GM12878 (cell line): Measurements from ENCODE around the gene NDUFV2. TPM values are rescaled to one million over a fixed set of nuclear protein-coding genes. Genes with fewer than 3 reads are reported as not detected.
A peak's percentile ranks its signal among the peaks of the same experiment; 100 is the strongest.

Experiments used
- ATAC-seq: fragments of 200-7000 bp; cut with Tn5 transposase; 3 replicates; pipeline ENCODE4 v1.9.1; 2020; ENCODE audit warnings: mild to moderate bottlenecking, moderate library complexity
- BruUV-seq: library from RNA; stranded (reverse); fragments of 400-500 nt; replicated peaks from 2 replicates; lab custom pipeline; 2021; lab: Mats Ljungman, UMichigan
- CTCF ChIA-PET: fragments of 300-600 bp; sonication (Branson Sonifier 250); formaldehyde crosslinking; extraction: SDS; loops from one replicate; lab custom pipeline; 2021; ENCODE audit warnings: inconsistent platforms; lab: Yijun Ruan, JAX
- POLR2A ChIA-PET: fragments of 350-600 bp; formaldehyde crosslinking; extraction: SDS; loops from one replicate; lab custom pipeline; 2021; ENCODE audit warnings: inconsistent platforms; lab: Charles Lee
- RAD21 ChIA-PET: fragments of 300-600 bp; sonication (Branson Sonifier 250); formaldehyde crosslinking; loops from one replicate; lab custom pipeline; 2023; ENCODE audit warnings: antibody characterized with exemption; ENCODE audit not compliant: unreplicated experiment; lab: Charles Lee
- SMC1A ChIA-PET: fragments of 300-600 bp; sonication (Branson Sonifier 250); formaldehyde crosslinking; loops from one replicate; lab custom pipeline; 2023; ENCODE audit not compliant: unreplicated experiment, uncharacterized antibody; lab: Charles Lee
- DNase-seq: peaks from one replicate; pipeline ENCODE4 v3.0.0-alpha.2; 2011; ENCODE audit warnings: low read depth, low spot score
- FAIRE-seq: peaks from 3 replicates; lab custom pipeline; 2011; peaks lifted over from hg19 to GRCh38; lab: Jason Lieb, UNC
- H2AFZ ChIP-seq: 2 replicates; pipeline ENCODE4 v1.6.0; 2011; ENCODE audit warnings: low read depth, low read length, control low read depth; ENCODE audit not compliant: control insufficient read depth
- H3K27ac ChIP-seq: 2 replicates; pipeline ENCODE4 v1.5.1; 2011; ENCODE audit warnings: control low read depth; ENCODE audit not compliant: control insufficient read depth, insufficient read depth
- H3K27me3 ChIP-seq, 2 experiments: replicated peaks in 1 of 2; 2 replicates each; pipeline versions ENCODE4 v1.6.0 to v1.6.1; 2011; ENCODE audit warnings: low read length in 1 of 2; ENCODE audit not compliant: control insufficient read depth in 2 of 2, insufficient read depth in 2 of 2
- H3K36me3 ChIP-seq, 2 experiments: 2 replicates each; pipeline ENCODE4 v1.5.1; 2011; ENCODE audit warnings: low read length in 1 of 2; ENCODE audit not compliant: control insufficient read depth in 2 of 2, insufficient read depth in 2 of 2
- H3K4me1 ChIP-seq: 2 replicates; pipeline ENCODE4 v1.6.1; 2011; ENCODE audit warnings: mild to moderate bottlenecking, low read length, moderate library complexity, mixed read lengths; ENCODE audit not compliant: control insufficient read depth, insufficient read depth
- H3K4me2 ChIP-seq: 2 replicates; pipeline ENCODE4 v1.6.0; 2011; ENCODE audit warnings: control low read depth; ENCODE audit not compliant: control insufficient read depth, insufficient read depth
- H3K4me3 ChIP-seq: fragments of 200-600 bp; sonication (generic); 2 replicates; pipeline ENCODE4 v1.5.1; 2016
- H3K79me2 ChIP-seq: 2 replicates; pipeline ENCODE4 v1.6.0; 2011; ENCODE audit warnings: low read length; ENCODE audit not compliant: control insufficient read depth, insufficient read depth
- H3K9ac ChIP-seq: 2 replicates; pipeline ENCODE4 v1.8.0; 2011; ENCODE audit warnings: low read length, control low read depth, mixed read lengths; ENCODE audit not compliant: control insufficient read depth, insufficient read depth
- H3K9me3 ChIP-seq: replicated peaks from 3 replicates; pipeline ENCODE4 v1.5.1; 2011; ENCODE audit warnings: mild to moderate bottlenecking, low read length; ENCODE audit not compliant: control insufficient read depth, insufficient read depth
- H4K20me1 ChIP-seq: 2 replicates; pipeline ENCODE4 v1.6.0; 2011; ENCODE audit not compliant: control insufficient read depth, insufficient read depth
- BACH1 ChIP-seq: fragments of 450-650 bp; IDR thresholded peaks from 2 replicates; pipeline ENCODE4 v1.6.1; 2017; ENCODE audit warnings: mild to moderate bottlenecking, borderline replicate concordance
- CBFB ChIP-seq: IDR thresholded peaks from 2 replicates; pipeline ENCODE4 v1.6.1; 2016; ENCODE audit warnings: antibody characterized with exemption, low read depth
- JUNB ChIP-seq: IDR thresholded peaks from 2 replicates; pipeline ENCODE4 v1.6.1; 2016; ENCODE audit warnings: antibody characterized with exemption, mild to moderate bottlenecking
- KDM1A ChIP-seq: fragments of 200-600 bp; sonication (generic); IDR thresholded peaks from 2 replicates; pipeline ENCODE4 v1.6.1; 2016; ENCODE audit warnings: borderline replicate concordance
- NFYB ChIP-seq: IDR thresholded peaks from 2 replicates; pipeline ENCODE4 v1.6.1; 2011; ENCODE audit warnings: low read depth, mild to moderate bottlenecking, low read length, improper control_type of control experiment, moderate library complexity; ENCODE audit not compliant: insufficient read depth
- NR2F1 ChIP-seq: fragments of 450-650 bp; conservative IDR thresholded peaks from 2 replicates; pipeline ENCODE4 v1.6.1; 2017; ENCODE audit warnings: mild to moderate bottlenecking
- RAD21 ChIP-seq: IDR thresholded peaks from 2 replicates; pipeline ENCODE4 v1.6.1; 2011; ENCODE audit warnings: mild to moderate bottlenecking, low read depth, low read length, moderate library complexity; ENCODE audit not compliant: insufficient read depth
- RCOR1 ChIP-seq: conservative IDR thresholded peaks from 2 replicates; pipeline ENCODE4 v1.6.1; 2012; ENCODE audit warnings: low read depth, low read length, improper control_type of control experiment
- RUNX3 ChIP-seq: IDR thresholded peaks from 2 replicates; pipeline ENCODE4 v1.6.1; 2012; ENCODE audit warnings: low read length, inconsistent platforms
- SMC3 ChIP-seq: IDR thresholded peaks from 2 replicates; pipeline ENCODE4 v1.6.1; 2011; ENCODE audit warnings: low read length, improper control_type of control experiment, borderline replicate concordance
- STAT3 ChIP-seq: IDR thresholded peaks from 2 replicates; pipeline ENCODE4 v1.6.1; 2011; ENCODE audit warnings: low read depth, low read length, improper control_type of control experiment
- TBL1XR1 ChIP-seq: IDR thresholded peaks from 2 replicates; pipeline ENCODE4 v1.6.1; 2012; ENCODE audit warnings: low read depth, low read length, improper control_type of control experiment
- WGBS: methylation state at CpG from one replicate; pipeline ENCODE4 v1.1.6; 2016; ENCODE audit warnings: low lambda C conversion rate; ENCODE audit not compliant: insufficient replicate concordance, insufficient coverage; ENCODE audit errors: missing lambda C conversion rate; 5-methylcytosine and 5-hydroxymethylcytosine counted together
- in situ Hi-C: fragments of 300-500 bp; cut with MboI; formaldehyde crosslinking; loops from 9 replicates; pipeline ENCODE4 v1.14.3; 2018; ENCODE audit warnings: mixed read lengths
- intact Hi-C: fragments of 100-400 bp; cut with micrococcal nuclease; formaldehyde crosslinking; loops from one replicate; pipeline ENCODE4 v1.14.2; 2022; ENCODE audit not compliant: unreplicated experiment
- polyA plus RNA-seq, 11 experiments: library from polyadenylated mRNA; depleted of rRNA in 4 of 11; unstranded in 6 of 11; stranded (reverse) in 5 of 11; fragments of >200 nt; fragmentation: Nextera tagmentation in 4 of 11; fragmentation: Illumina TruSeq in 1 of 11; extraction: Ambion mirVana in 4 of 11; extraction: Trizol in 1 of 11; gene quantifications; 1 replicate in 1 of 11; 2 replicates in 10 of 11; pipeline versions ENCODE4 v1.2.1 to v1.2.3, GENCODE V29; 2011 to 2016; ENCODE audit warnings: inconsistent platforms in 2 of 11, missing spikeins in 2 of 11, low read depth in 1 of 11
- total RNA-seq, 4 experiments: library from RNA; depleted of rRNA in 3 of 4; stranded (reverse); fragments of >200 nt in 3 of 4; fragmentation: Illumina TruSeq in 1 of 4; extraction: Trizol in 1 of 4; gene quantifications; 2 replicates each; pipeline versions ENCODE4 v1.2.1 to v1.2.3, GENCODE V29; 2013 to 2021
- TF ChIP-seq, protein P1 (sequence below), 3 experiments: IDR thresholded peaks in 2 of 3; conservative IDR thresholded peaks in 1 of 3; 2 replicates each; pipeline ENCODE4 v1.5.1; 2011; ENCODE audit warnings: low read depth in 3 of 3, low read length in 3 of 3, mild to moderate bottlenecking in 3 of 3, control low read depth in 2 of 3, moderate library complexity in 2 of 3, inconsistent platforms in 1 of 3, mixed read lengths in 1 of 3; ENCODE audit not compliant: control insufficient read depth in 2 of 3, insufficient read depth in 1 of 3; ENCODE audit errors: extremely low read depth in 1 of 3

NDUFV2 gene
- total and polyA plus RNA-seq, 10 of the 15 experiments (the other 5 are each of a cell fraction or from before 2014, with no cell fraction given): 236 to 590 (median 321) TPM

DNA sequence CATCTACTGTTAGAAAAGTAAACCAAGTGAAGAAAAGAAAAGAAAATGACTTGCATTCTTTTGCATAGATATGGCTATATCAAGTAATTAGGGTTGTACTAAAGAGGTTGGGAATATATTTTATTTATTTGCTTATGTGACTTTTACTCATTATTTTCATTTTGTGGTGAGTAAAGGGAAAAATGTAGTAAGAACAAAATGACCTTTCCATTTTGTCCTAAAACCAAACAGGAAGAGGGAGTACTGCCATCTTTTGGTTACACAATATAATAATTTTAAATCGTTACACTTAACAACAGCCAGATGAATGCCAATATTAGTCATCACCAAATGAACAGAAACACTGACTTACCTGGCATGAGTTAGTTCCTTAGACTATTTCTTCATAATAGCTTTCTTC lies 47.3 kb upstream of the NDUFV2 start:
- Histone ChIP-seq H3K27me3 (no peaks in the 10 kb centered on the region), H2AFZ (no peak overlapping the region), H3K27ac (no peak overlapping the region), H3K4me3 (no peak overlapping the region), H3K9me3 (peaks cover 5% of the 10 kb centered on the region; the same call in 1 of the 3 replicates), H3K79me2 (no peaks in the 10 kb centered on the region), H4K20me1 (no peaks in the 10 kb centered on the region), H3K4me1 (peaks cover 2% of the 10 kb centered on the region; the same call in 1 of the 2 replicates), H3K4me2 (no peak overlapping the region), H3K36me3 (no peaks in the 10 kb centered on the region), H3K9ac (no peak overlapping the region)
- SMC1A ChIA-PET: interaction anchor here (1.0 to 2.2 kb wide), 8 partner anchors 8 to 1096 kb away, joined by 3 to 9 read pairs (median 4); no protein-coding TSS in a partner anchor
- TF ChIP-seq NR2F1: no peak
- TF ChIP-seq KDM1A: no peak
- TF ChIP-seq RCOR1: no peak
- TF ChIP-seq STAT3: no peak
- TF ChIP-seq TBL1XR1: no peak
- no peak for TF ChIP-seq CBFB
- no peak for TF ChIP-seq NFYB
- TF ChIP-seq, protein P1, sequence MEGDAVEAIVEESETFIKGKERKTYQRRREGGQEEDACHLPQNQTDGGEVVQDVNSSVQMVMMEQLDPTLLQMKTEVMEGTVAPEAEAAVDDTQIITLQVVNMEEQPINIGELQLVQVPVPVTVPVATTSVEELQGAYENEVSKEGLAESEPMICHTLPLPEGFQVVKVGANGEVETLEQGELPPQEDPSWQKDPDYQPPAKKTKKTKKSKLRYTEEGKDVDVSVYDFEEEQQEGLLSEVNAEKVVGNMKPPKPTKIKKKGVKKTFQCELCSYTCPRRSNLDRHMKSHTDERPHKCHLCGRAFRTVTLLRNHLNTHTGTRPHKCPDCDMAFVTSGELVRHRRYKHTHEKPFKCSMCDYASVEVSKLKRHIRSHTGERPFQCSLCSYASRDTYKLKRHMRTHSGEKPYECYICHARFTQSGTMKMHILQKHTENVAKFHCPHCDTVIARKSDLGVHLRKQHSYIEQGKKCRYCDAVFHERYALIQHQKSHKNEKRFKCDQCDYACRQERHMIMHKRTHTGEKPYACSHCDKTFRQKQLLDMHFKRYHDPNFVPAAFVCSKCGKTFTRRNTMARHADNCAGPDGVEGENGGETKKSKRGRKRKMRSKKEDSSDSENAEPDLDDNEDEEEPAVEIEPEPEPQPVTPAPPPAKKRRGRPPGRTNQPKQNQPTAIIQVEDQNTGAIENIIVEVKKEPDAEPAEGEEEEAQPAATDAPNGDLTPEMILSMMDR (IDR thresholded peaks at IDR 0.05 in 2 of 3, conservative IDR thresholded peaks at IDR 0.05 in 1 of 3; ENCODE audit: control insufficient read depth in 2 of 3, extremely low read depth in 1 of 3, insufficient read depth in 1 of 3, low read depth in 3 of 3, low read length in 3 of 3): peak in 2 of 3 experiments; percentile 18 to 43; a peak in 1 of 6 replicates
- peak; percentile 40 for TF ChIP-seq RAD21
- peak; percentile 22; the same call in 1 of the 2 replicates for TF ChIP-seq SMC3
- peak; percentile 49 for TF ChIP-seq RUNX3
- TF ChIP-seq JUNB: peak; percentile 66
- TF ChIP-seq BACH1: no peak
- peak; percentile 89 for ATAC-seq
- no peak for DNase-seq
- WGBS: 0% methylated on average over 1 of the region's 1 CpG
- intact Hi-C loops: loop anchor here (2.0 to 5.0 kb wide), 2 partner anchors 66 to 358 kb away; no protein-coding TSS in a partner anchor
- BruUV-seq: no TSS peak
- RAD21 ChIA-PET: interaction anchor here (0.6 to 1.0 kb wide), 2 partner anchors 12 to 20 kb away, joined by 3 to 4 read pairs; no protein-coding TSS in a partner anchor
- in situ Hi-C loops: no loop called here
- peak; percentile 71 for FAIRE-seq
- POLR2A ChIA-PET: no interaction called here
- CTCF ChIA-PET: interaction anchor here (0.7 to 3.0 kb wide), 3 partner anchors 67 to 359 kb away, joined by 3 to 11 read pairs (median 5); no protein-coding TSS in a partner anchor
